ENCODE data around the gene ZNF219.

Gene ZNF219

DNA sequence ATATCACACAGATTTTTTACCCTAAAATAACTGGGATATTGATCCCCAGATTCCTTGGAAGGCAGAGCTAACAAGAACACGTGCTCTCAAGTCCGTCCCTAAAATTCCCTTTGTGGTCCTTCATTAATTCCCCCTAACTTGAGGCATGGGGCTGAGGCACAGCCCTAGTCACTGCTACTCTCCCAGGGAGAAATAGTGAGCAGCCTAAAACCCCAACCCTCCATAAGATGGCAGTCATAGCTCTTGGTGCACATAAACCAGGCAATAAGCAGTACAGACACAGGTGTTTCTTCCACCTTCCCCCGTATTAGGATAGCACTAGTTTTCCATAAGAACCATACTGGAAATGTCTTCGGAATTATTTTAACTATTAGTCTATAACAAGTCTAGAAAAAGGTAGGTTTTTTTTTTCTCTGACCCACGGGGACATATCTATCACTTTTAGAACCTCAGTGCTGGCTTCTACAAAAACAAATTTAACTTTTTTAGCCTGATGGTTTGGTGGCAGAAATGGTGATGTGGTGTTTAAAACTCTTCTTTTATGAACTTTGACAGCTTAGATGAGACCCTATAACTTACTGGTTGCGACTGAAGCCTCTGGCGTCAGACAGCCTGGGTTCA, 31.5 kb downstream of the ZNF219 start:
- no peak for DNase-seq
- Mint-ChIP-seq H3K9me3 (no peaks in the 10 kb centered on the region), H3K27me3 (ENCODE audit: low read depth, poor library complexity) (peaks cover 3% of the 10 kb centered on the region), H3K4me3 (no peak overlapping the region), H3K4me1 (peaks cover 61% of the 10 kb centered on the region), H3K27ac (no peak overlapping the region), H3K36me3 (ENCODE audit: low read depth) (no peaks in the 10 kb centered on the region)
- TF ChIP-seq, protein P1, sequence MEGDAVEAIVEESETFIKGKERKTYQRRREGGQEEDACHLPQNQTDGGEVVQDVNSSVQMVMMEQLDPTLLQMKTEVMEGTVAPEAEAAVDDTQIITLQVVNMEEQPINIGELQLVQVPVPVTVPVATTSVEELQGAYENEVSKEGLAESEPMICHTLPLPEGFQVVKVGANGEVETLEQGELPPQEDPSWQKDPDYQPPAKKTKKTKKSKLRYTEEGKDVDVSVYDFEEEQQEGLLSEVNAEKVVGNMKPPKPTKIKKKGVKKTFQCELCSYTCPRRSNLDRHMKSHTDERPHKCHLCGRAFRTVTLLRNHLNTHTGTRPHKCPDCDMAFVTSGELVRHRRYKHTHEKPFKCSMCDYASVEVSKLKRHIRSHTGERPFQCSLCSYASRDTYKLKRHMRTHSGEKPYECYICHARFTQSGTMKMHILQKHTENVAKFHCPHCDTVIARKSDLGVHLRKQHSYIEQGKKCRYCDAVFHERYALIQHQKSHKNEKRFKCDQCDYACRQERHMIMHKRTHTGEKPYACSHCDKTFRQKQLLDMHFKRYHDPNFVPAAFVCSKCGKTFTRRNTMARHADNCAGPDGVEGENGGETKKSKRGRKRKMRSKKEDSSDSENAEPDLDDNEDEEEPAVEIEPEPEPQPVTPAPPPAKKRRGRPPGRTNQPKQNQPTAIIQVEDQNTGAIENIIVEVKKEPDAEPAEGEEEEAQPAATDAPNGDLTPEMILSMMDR (IDR thresholded peaks at IDR 0.05), result no peak

DNA sequence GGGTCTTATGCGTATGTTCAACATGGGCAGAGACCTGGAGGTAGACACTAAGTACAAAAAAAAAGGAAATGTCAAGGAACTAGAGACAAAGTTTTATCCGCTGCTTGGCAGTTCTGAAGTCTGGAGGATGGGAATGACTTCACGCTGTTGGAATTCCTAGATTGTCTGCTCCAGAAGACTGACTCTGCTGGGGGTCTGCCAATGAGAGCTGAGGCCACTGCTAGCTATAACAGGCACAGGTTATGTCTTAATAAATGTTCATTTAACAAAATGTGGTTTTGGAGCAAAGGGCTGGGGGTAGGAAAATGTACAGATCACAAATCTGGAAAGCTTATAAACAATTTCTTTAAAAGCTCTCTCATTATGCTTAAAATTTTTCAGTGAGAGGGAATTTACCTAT, 35.0 kb downstream of the ZNF219 start:
- Mint-ChIP-seq H3K9me3 (no peaks in the 10 kb centered on the region), H3K4me3 (no peak overlapping the region), H3K27me3 (ENCODE audit: low read depth, poor library complexity) (peaks cover 11% of the 10 kb centered on the region), H3K27ac (peak overlapping the region; percentile 15), H3K4me1 (peaks cover 67% of the 10 kb centered on the region), H3K36me3 (ENCODE audit: low read depth) (no peaks in the 10 kb centered on the region)
- no peak for DNase-seq
- TF ChIP-seq, protein P1 (IDR thresholded peaks at IDR 0.05), result no peak

DNA sequence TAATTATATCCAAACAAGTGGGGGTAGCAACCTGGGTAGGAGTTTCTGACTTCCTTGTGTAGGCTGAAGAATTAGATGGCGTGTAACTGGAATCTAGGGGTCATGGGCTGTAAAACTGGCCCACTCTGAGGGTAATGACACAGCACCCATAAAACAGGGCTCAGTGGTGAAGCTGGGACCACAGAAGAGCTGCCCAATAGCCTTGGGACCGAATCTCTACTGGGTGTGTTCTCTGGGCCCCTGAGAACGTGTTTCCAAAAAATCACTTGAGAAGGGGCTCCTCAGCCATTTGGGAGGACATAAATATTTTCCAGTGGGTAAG, 37.1 kb downstream of the ZNF219 start:
- Mint-ChIP-seq H3K27me3 (ENCODE audit: low read depth, poor library complexity) (peaks cover 14% of the 10 kb centered on the region), H3K36me3 (ENCODE audit: low read depth) (no peaks in the 10 kb centered on the region), H3K9me3 (no peaks in the 10 kb centered on the region), H3K27ac (peak overlapping the region; percentile 83), H3K4me3 (no peak overlapping the region), H3K4me1 (peaks cover 61% of the 10 kb centered on the region)
- DNase-seq, result no peak
- TF ChIP-seq, protein P1 (IDR thresholded peaks at IDR 0.05), result no peak

DNA sequence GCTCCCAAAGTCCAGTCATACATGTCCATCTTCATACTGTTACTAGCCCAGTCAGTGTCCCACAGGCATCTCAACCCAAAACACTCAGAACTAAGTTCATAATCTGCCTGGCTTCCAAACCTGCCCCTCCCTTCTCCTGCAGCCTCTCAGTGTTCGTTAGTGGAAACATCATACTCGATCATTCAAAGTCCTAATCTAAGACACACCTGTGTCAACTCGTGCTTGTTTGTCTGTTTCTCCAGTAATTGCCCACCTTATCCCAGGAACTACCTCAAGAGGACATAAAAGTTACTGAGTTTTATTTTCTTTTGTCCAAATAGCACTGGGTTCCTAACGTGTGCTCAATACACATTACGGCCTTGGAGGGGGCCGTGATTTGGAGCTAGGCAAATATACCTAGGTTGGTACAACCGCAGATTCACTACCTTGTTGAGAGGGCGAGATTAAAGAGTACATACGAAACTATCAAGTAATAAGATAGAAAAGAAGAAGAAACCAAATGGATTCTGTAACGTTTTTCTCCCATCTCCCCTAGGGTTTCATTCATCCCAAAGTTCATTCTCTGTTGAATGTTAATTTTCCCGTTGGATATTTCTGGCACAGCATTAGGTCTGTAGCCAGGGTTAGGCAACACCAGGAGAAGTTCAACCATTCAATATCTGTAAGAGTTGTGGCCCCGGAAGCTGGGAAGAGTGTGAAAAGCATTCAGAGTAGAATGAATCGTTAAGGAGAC, 37.7 kb downstream of the ZNF219 start:
- no peak overlapping the region for H3K4me3 Mint-ChIP-seq
- peak overlapping the region; percentile 83 for H3K27ac Mint-ChIP-seq
- peaks cover 65% of the 10 kb centered on the region for H3K4me1 Mint-ChIP-seq
- H3K9me3 Mint-ChIP-seq, result no peaks in the 10 kb centered on the region
- DNase-seq, result no peak
- H3K27me3 Mint-ChIP-seq (ENCODE audit: low read depth, poor library complexity), result peaks cover 14% of the 10 kb centered on the region
- no peaks in the 10 kb centered on the region for H3K36me3 Mint-ChIP-seq (ENCODE audit: low read depth)
- TF ChIP-seq, protein P1 (IDR thresholded peaks at IDR 0.05), result no peak

DNA sequence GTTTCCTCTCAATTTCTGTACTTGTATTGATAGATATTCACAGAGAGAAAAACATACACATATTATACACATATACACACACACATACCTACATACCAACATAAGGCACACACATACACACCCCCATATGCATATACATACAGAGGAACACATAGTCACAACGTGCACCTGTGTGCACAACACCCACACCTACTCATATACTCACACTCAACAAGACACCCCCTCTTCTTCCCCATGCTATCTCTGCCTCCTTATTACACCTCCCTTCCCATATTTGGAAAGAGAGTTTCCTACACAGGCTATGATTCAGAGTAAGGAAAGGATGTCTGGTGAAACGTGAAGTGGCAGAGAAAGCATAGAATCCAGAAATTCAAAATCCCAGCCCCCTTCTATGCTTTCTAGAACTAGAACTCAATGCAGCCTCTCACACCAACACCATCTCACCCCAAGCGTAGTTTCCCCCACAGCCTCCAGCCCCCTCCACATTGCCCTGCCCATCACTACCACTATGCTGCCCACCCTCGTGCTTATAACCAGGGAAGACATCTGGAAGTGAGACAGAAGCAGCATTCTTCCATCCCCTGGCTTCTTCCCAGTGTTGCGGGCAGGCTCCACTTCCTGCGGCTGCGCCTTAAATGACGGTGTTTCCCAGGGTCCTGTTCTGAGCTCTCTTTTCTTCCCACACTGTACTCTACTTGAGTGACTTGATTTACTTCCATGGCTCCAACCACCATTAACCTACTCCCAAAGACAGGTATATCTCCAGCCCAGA, 38.4 kb downstream of the ZNF219 start:
- Mint-ChIP-seq H3K9me3 (no peaks in the 10 kb centered on the region), H3K4me1 (peaks cover 65% of the 10 kb centered on the region), H3K36me3 (ENCODE audit: low read depth) (no peaks in the 10 kb centered on the region), H3K27me3 (ENCODE audit: low read depth, poor library complexity) (peaks cover 11% of the 10 kb centered on the region), H3K27ac (no peak overlapping the region), H3K4me3 (no peak overlapping the region)
- DNase-seq, result no peak
- TF ChIP-seq, protein P1 (IDR thresholded peaks at IDR 0.05), result no peak
